Caco-2 (cell line): ENCODE measurements around the gene GBE1. TPM values are rescaled to one million over a fixed set of nuclear protein-coding genes. Genes with fewer than 3 reads are reported as not detected.
"Not testable (repeated sequence)": the region's sequence is repeated elsewhere in the genome, so short reads cannot be mapped to it uniquely, and the experiment has no call there.

Experiments
- BruUV-seq: library from RNA; stranded (reverse); fragments of 400-500 nt; replicated peaks from 2 replicates; lab custom pipeline; 2021; lab: Mats Ljungman, UMichigan
- CTCF ChIA-PET: fragments of 300-600 bp; sonication (Branson Sonifier 250); formaldehyde crosslinking; loops from one replicate; lab custom pipeline; 2022; ENCODE audit warnings: antibody characterized with exemption; lab: Charles Lee
- POLR2A ChIA-PET: fragments of 300-600 bp; sonication (Branson Sonifier 250); formaldehyde crosslinking; loops from one replicate; lab custom pipeline; 2022; ENCODE audit warnings: antibody characterized with exemption; lab: Charles Lee
- DNase-seq, 2 experiments: peaks; one replicate each; pipeline versions ENCODE4 v3.0.0 to v3.0.0-alpha.2; 2020 to 2022
- H3K27me3 ChIP-seq: replicated peaks from 2 replicates; pipeline ENCODE4 v1.6.0; 2011; ENCODE audit warnings: low read length; ENCODE audit not compliant: control insufficient read depth, insufficient read depth
- H3K36me3 ChIP-seq: 2 replicates; pipeline ENCODE4 v1.5.1; 2011; ENCODE audit warnings: low read length; ENCODE audit not compliant: control insufficient read depth, insufficient read depth
- H3K4me1 ChIP-seq: fragments of 250-450 bp; sonication (Bioruptor Pico); 2 replicates; pipeline ENCODE4 v1.5.1; 2020; ENCODE audit warnings: mild to moderate bottlenecking
- H3K4me3 ChIP-seq: 2 replicates; pipeline ENCODE4 v1.5.1; 2011; ENCODE audit warnings: low read depth, mild to moderate bottlenecking, control low read depth, low read length
- H3K9me3 ChIP-seq: fragments of 250-450 bp; sonication (Bioruptor Pico); 2 replicates; pipeline ENCODE4 v1.5.1; 2020; ENCODE audit warnings: mild to moderate bottlenecking, moderate library complexity
- H3K27ac Mint-ChIP-seq: one replicate; pipeline ENCODE4 v1.8.0; 2022; ENCODE audit warnings: mixed read lengths; ENCODE audit not compliant: unreplicated experiment
- H3K27me3 Mint-ChIP-seq: one replicate; pipeline ENCODE4 v1.8.0; 2022; ENCODE audit warnings: mixed read lengths; ENCODE audit not compliant: insufficient read depth, unreplicated experiment
- H3K36me3 Mint-ChIP-seq: one replicate; pipeline ENCODE4 v1.8.0; 2022; ENCODE audit warnings: mild to moderate bottlenecking, mixed read lengths; ENCODE audit not compliant: insufficient read depth, unreplicated experiment
- H3K4me1 Mint-ChIP-seq: one replicate; pipeline ENCODE4 v1.8.0; 2022; ENCODE audit warnings: low read depth, mixed read lengths; ENCODE audit not compliant: unreplicated experiment
- H3K4me3 Mint-ChIP-seq: one replicate; pipeline ENCODE4 v1.8.0; 2022; ENCODE audit warnings: mild to moderate bottlenecking, moderate library complexity, mixed read lengths; ENCODE audit not compliant: unreplicated experiment
- H3K9me3 Mint-ChIP-seq: one replicate; pipeline ENCODE4 v1.8.0; 2022; ENCODE audit warnings: mixed read lengths; ENCODE audit not compliant: unreplicated experiment
- CTCF ChIP-seq, 2 experiments: fragments of 200-600 bp in 1 of 2; IDR thresholded peaks; 1 replicate in 1 of 2; 2 replicates in 1 of 2; pipeline versions ENCODE4 v1.5.1 to v1.8.0; 2011 to 2022; ENCODE audit warnings: antibody characterized with exemption in 1 of 2, control low read depth in 1 of 2, inconsistent platforms in 1 of 2, low read depth in 1 of 2, low read length in 1 of 2, mild to moderate bottlenecking in 1 of 2, moderate library complexity in 1 of 2; ENCODE audit not compliant: insufficient read depth in 1 of 2, severe bottlenecking in 1 of 2, unreplicated experiment in 1 of 2
- intact Hi-C: fragments of 100-400 bp; cut with micrococcal nuclease; formaldehyde crosslinking; loops from one replicate; pipeline ENCODE4 v1.10.0; 2022; ENCODE audit not compliant: unreplicated experiment
- total RNA-seq: library from RNA; stranded (reverse); gene quantifications from 2 replicates; pipeline ENCODE4 v1.2.3, GENCODE V29; 2022

Gene GBE1
- total RNA-seq, 1 experiment from 2014 or later = 8.2 TPM

GRCh38 chr3:81749265-81749664 is 12.2 kb downstream of the GBE1 start:
- peaks cover 9% of the 10 kb centered on the region; the same call in 1 of the 2 replicates for H3K4me1 ChIP-seq
- no peak overlapping the region for H3K4me3 ChIP-seq
- H3K27me3 Mint-ChIP-seq = no peaks in the 10 kb centered on the region
- no peak overlapping the region for H3K4me3 Mint-ChIP-seq
- ChIA-PET POLR2A (no interaction called here), CTCF (no interaction called here)
- H3K4me1 Mint-ChIP-seq = no peaks in the 10 kb centered on the region
- H3K36me3 ChIP-seq = no peaks in the 10 kb centered on the region
- no peak for TF ChIP-seq CTCF (IDR thresholded peaks at IDR 0.05; ENCODE audit: insufficient read depth in 1 of 2, low read depth in 1 of 2, low read length in 1 of 2, severe bottlenecking in 1 of 2, unreplicated experiment in 1 of 2)
- no peaks in the 10 kb centered on the region for H3K9me3 ChIP-seq
- no peak for DNase-seq
- no TSS peak for BruUV-seq
- intact Hi-C loops = no loop called here
- H3K27ac Mint-ChIP-seq = no peak overlapping the region
- peaks cover 3% of the 10 kb centered on the region for H3K9me3 Mint-ChIP-seq
- no peaks in the 10 kb centered on the region for H3K36me3 Mint-ChIP-seq
- no peaks in the 10 kb centered on the region for H3K27me3 ChIP-seq

- BruUV-seq, H3K27me3 Mint-ChIP-seq, DNase-seq, H3K4me3 Mint-ChIP-seq, H3K9me3 ChIP-seq, POLR2A ChIA-PET, H3K4me3 ChIP-seq, H3K36me3 ChIP-seq, CTCF ChIA-PET, H3K27me3 ChIP-seq, H3K36me3 Mint-ChIP-seq, H3K9me3 Mint-ChIP-seq, intact Hi-C loops, H3K27ac Mint-ChIP-seq: not testable (repeated sequence)
- peaks cover 17% of the 10 kb centered on the region for H3K4me1 Mint-ChIP-seq
- peaks cover 19% of the 10 kb centered on the region; the same call in 1 of the 2 replicates for H3K4me1 ChIP-seq
Observed at GRCh38 chr3:81747280-81747679, 14.2 kb downstream of the GBE1 start.

GRCh38 chr3:81744366-81744765 is 17.1 kb downstream of the GBE1 start:
- no peaks in the 10 kb centered on the region for H3K9me3 Mint-ChIP-seq
- no peak overlapping the region for H3K4me3 ChIP-seq
- CTCF ChIA-PET = no interaction called here
- DNase-seq = peak in 1 of 2 experiments; percentile 12
- no peak overlapping the region for H3K27ac Mint-ChIP-seq
- peaks cover 17% of the 10 kb centered on the region for H3K4me1 Mint-ChIP-seq
- intact Hi-C loops = no loop called here
- POLR2A ChIA-PET = no interaction called here
- H3K36me3 ChIP-seq = no peaks in the 10 kb centered on the region
- H3K36me3 Mint-ChIP-seq = no peaks in the 10 kb centered on the region
- no TSS peak for BruUV-seq
- no peak overlapping the region for H3K4me3 Mint-ChIP-seq
- TF ChIP-seq CTCF (IDR thresholded peaks at IDR 0.05; ENCODE audit: insufficient read depth in 1 of 2, low read depth in 1 of 2, low read length in 1 of 2, severe bottlenecking in 1 of 2, unreplicated experiment in 1 of 2) = no peak
- H3K27me3 ChIP-seq = no peaks in the 10 kb centered on the region
- no peaks in the 10 kb centered on the region for H3K27me3 Mint-ChIP-seq
- H3K9me3 ChIP-seq = no peaks in the 10 kb centered on the region
- peaks cover 19% of the 10 kb centered on the region; the same call in 1 of the 2 replicates for H3K4me1 ChIP-seq
